BLaER1 treated with 17β-estradiol and CSF1 and Interleukin-3, amounts not matched to agents 10 nM and 100 nM (cell line): ENCODE measurements around the gene OR9G4.

ENCODE experiments used
- H3K27ac ChIP-seq, 11 experiments: shearing (Covaris generic); formaldehyde crosslinking; 2 replicates each; pipeline ENCODE4 v1.8.1; 2022
- H3K27me3 ChIP-seq, 11 experiments: shearing (Covaris generic); formaldehyde crosslinking; 2 replicates each; pipeline ENCODE4 v1.8.1; 2022
- H3K36me3 ChIP-seq, 11 experiments: shearing (Covaris generic); formaldehyde crosslinking; 2 replicates each; pipeline ENCODE4 v1.8.1; 2022
- H3K4me1 ChIP-seq, 10 experiments: shearing (Covaris generic); formaldehyde crosslinking; 2 replicates each; pipeline ENCODE4 v1.8.1; 2022
- H3K4me2 ChIP-seq, 11 experiments: shearing (Covaris generic); formaldehyde crosslinking; 2 replicates each; pipeline ENCODE4 v1.8.1; 2022
- H3K4me3 ChIP-seq, 10 experiments: shearing (Covaris generic); formaldehyde crosslinking; 2 replicates each; pipeline ENCODE4 v1.8.1; 2022
- H3K9ac ChIP-seq, 11 experiments: shearing (Covaris generic); formaldehyde crosslinking; 2 replicates each; pipeline ENCODE4 v1.8.1; 2022
- H3K9me3 ChIP-seq, 11 experiments: shearing (Covaris generic); formaldehyde crosslinking; replicated peaks in 1 of 11; 2 replicates each; pipeline ENCODE4 v1.8.1; 2022
- H4K20me1 ChIP-seq, 11 experiments: shearing (Covaris generic); formaldehyde crosslinking; 2 replicates each; pipeline ENCODE4 v1.8.1; 2022
- Cebpa-rat ChIP-seq, 11 experiments: shearing (Covaris generic); IDR thresholded peaks; 2 replicates each; pipeline ENCODE4 v1.8.1; 2022

Gene OR9G4

GRCh38 chr11:56716379-56716854 is 32.1 kb downstream of the OR9G4 start:
- H3K4me1 ChIP-seq: no peaks in the 10 kb centered on the region
- H3K4me3 ChIP-seq: no peak overlapping the region
- no peaks in the 10 kb centered on the region for H4K20me1 ChIP-seq
- H3K9ac ChIP-seq: no peak overlapping the region
- no peaks in the 10 kb centered on the region for H3K9me3 ChIP-seq
- H3K27me3 ChIP-seq: no peaks in the 10 kb centered on the region
- no peak overlapping the region for H3K4me2 ChIP-seq
- TF ChIP-seq Cebpa-rat (IDR thresholded peaks at IDR 0.05): no peak
- no peak overlapping the region for H3K27ac ChIP-seq
- H3K36me3 ChIP-seq: no peaks in the 10 kb centered on the region

- H3K27ac ChIP-seq: no peak overlapping the region
Measured at GRCh38 chr11:56714206-56714605, 34.3 kb downstream of the OR9G4 start.

GRCh38 chr11:56706486-56706885 is 42.0 kb downstream of the OR9G4 start:
- TF ChIP-seq Cebpa-rat (IDR thresholded peaks at IDR 0.05): no peak

More at GRCh38 chr11:56714206-56714605, 34.3 kb downstream of the OR9G4 start:
- Histone ChIP-seq H3K4me1 (no peaks in the 10 kb centered on the region), H3K4me2 (no peak overlapping the region), H4K20me1 (no peaks in the 10 kb centered on the region), H3K4me3 (no peak overlapping the region), H3K9me3 (peaks cover 0 to 8% (median 4%) of the 10 kb centered on the region in 11 experiments; a peak in 4 of 22 replicates), H3K27me3 (no peaks in the 10 kb centered on the region), H3K36me3 (no peaks in the 10 kb centered on the region), H3K9ac (no peak overlapping the region)
- TF ChIP-seq Cebpa-rat (IDR thresholded peaks at IDR 0.05): no peak

GRCh38 chr11:56705784-56706396 is 42.6 kb downstream of the OR9G4 start:
- peak overlapping the region in 10 of 11 experiments; percentile 5 to 77 (median 60); a peak in 17 of 22 replicates for H3K4me2 ChIP-seq
- no peak overlapping the region for H3K4me3 ChIP-seq
- no peak for TF ChIP-seq Cebpa-rat (IDR thresholded peaks at IDR 0.05)
- H3K9ac ChIP-seq: no peak overlapping the region
- H3K36me3 ChIP-seq: no peaks in the 10 kb centered on the region
- peaks cover 0 to 29% (median 25%) of the 10 kb centered on the region in 10 experiments; a peak in 16 of 20 replicates for H3K4me1 ChIP-seq
- peaks cover 0 to 8% (median 5%) of the 10 kb centered on the region in 11 experiments; a peak in 5 of 22 replicates for H3K9me3 ChIP-seq
- no peaks in the 10 kb centered on the region for H3K27me3 ChIP-seq
- H3K27ac ChIP-seq: no peak overlapping the region; a peak in 1 of 22 replicates
- no peaks in the 10 kb centered on the region for H4K20me1 ChIP-seq

More at GRCh38 chr11:56706486-56706885, 42.0 kb downstream of the OR9G4 start:
- Histone ChIP-seq H3K4me1 (peaks cover 0 to 29% (median 25%) of the 10 kb centered on the region in 10 experiments; a peak in 16 of 20 replicates), H3K9me3 (peaks cover 0 to 8% (median 6%) of the 10 kb centered on the region in 11 experiments; a peak in 5 of 22 replicates), H3K4me2 (peak overlapping the region in 9 of 11 experiments; percentile 13 to 77 (median 62); a peak in 17 of 22 replicates), H3K27ac (no peak overlapping the region; a peak in 1 of 22 replicates), H3K9ac (no peak overlapping the region), H3K4me3 (no peak overlapping the region), H3K36me3 (no peaks in the 10 kb centered on the region), H3K27me3 (no peaks in the 10 kb centered on the region), H4K20me1 (no peaks in the 10 kb centered on the region)

- Histone ChIP-seq H3K9ac (no peak overlapping the region), H3K36me3 (no peaks in the 10 kb centered on the region), H3K4me3 (no peak overlapping the region), H4K20me1 (no peaks in the 10 kb centered on the region), H3K27ac (no peak overlapping the region), H3K9me3 (no peaks in the 10 kb centered on the region), H3K4me1 (peaks cover 0 to 20% (median 18%) of the 10 kb centered on the region in 10 experiments; a peak in 16 of 20 replicates), H3K4me2 (no peak overlapping the region), H3K27me3 (no peaks in the 10 kb centered on the region)
- no peak for TF ChIP-seq Cebpa-rat (IDR thresholded peaks at IDR 0.05)
Measured at GRCh38 chr11:56700914-56701485, 47.5 kb downstream of the OR9G4 start.

GRCh38 chr11:56700242-56700913 is 48.1 kb downstream of the OR9G4 start:
- peaks cover 0 to 14% (median 12%) of the 10 kb centered on the region in 10 experiments; a peak in 16 of 20 replicates for H3K4me1 ChIP-seq
- no peak for TF ChIP-seq Cebpa-rat (IDR thresholded peaks at IDR 0.05)
- no peaks in the 10 kb centered on the region for H3K36me3 ChIP-seq
- H3K27ac ChIP-seq: no peak overlapping the region
- no peaks in the 10 kb centered on the region for H4K20me1 ChIP-seq
- no peaks in the 10 kb centered on the region for H3K9me3 ChIP-seq
- H3K4me2 ChIP-seq: 0 out of 22 replicates have a peak overlapping the region, but pooled peaks of 1 of the 11 experiments have one; percentile 2
- H3K4me3 ChIP-seq: no peak overlapping the region
- H3K9ac ChIP-seq: no peak overlapping the region
- no peaks in the 10 kb centered on the region for H3K27me3 ChIP-seq

GRCh38 chr11:56698795-56699194 is 49.7 kb downstream of the OR9G4 start, which contains the start of gene OR9G1:
TSS of gene OR9G1 (plus strand) at chr11:56699095. CDS start at chr11:56700388, 1,293 bp downstream.
- Histone ChIP-seq H3K9me3 (no peaks in the 10 kb centered on the region), H3K9ac (no peak within 1 kb of the TSS), H3K4me3 (no peak within 1 kb of the TSS), H3K4me1 (no peaks in the 10 kb centered on the region), H4K20me1 (no peaks in the 10 kb centered on the region), H3K27me3 (no peaks in the 10 kb centered on the region), H3K36me3 (no peaks in the 10 kb centered on the region), H3K27ac (no peak within 1 kb of the TSS), H3K4me2 (no peak within 1 kb of the TSS)
- no peak for TF ChIP-seq Cebpa-rat (IDR thresholded peaks at IDR 0.05)

GRCh38 chr11:56693428-56693827 is 55.1 kb downstream of the OR9G4 start:
- Histone ChIP-seq H3K9me3 (no peaks in the 10 kb centered on the region), H3K4me3 (no peak overlapping the region), H3K36me3 (no peaks in the 10 kb centered on the region), H3K4me2 (no peak overlapping the region), H3K9ac (no peak overlapping the region), H3K27me3 (no peaks in the 10 kb centered on the region), H3K27ac (no peak overlapping the region), H4K20me1 (no peaks in the 10 kb centered on the region), H3K4me1 (no peaks in the 10 kb centered on the region)
- TF ChIP-seq Cebpa-rat (IDR thresholded peaks at IDR 0.05): no peak
